WTC11 (cell line): ENCODE data around the gene CHMP5. TPM values are rescaled to one million over a fixed set of nuclear protein-coding genes. Genes with fewer than 3 reads are reported as not detected.

ENCODE experiments used
- ATAC-seq: fragments of 200-7000 bp; cut with Tn5 transposase; 2 replicates; pipeline ENCODE4 v1.10.0; 2021; ENCODE audit warnings: mild to moderate bottlenecking, moderate library complexity
- CTCF ChIA-PET: fragments of 300-600 bp; sonication (Branson Sonifier 250); formaldehyde crosslinking; loops from one replicate; lab custom pipeline; 2021; ENCODE audit warnings: antibody characterized with exemption; lab: Charles Lee
- POLR2A ChIA-PET: fragments of 350-600 bp; sonication (Branson Sonifier 250); formaldehyde crosslinking; loops from one replicate; lab custom pipeline; 2021; ENCODE audit warnings: antibody characterized with exemption; lab: Charles Lee
- DNase-seq: peaks from one replicate; pipeline ENCODE4 v3.0.0; 2021; ENCODE audit warnings: low spot score
- H3K27ac Mint-ChIP-seq: 2 replicates; pipeline ENCODE4 v1.8.0; 2021; ENCODE audit warnings: mixed read lengths
- H3K27me3 Mint-ChIP-seq: 2 replicates; pipeline ENCODE4 v1.8.0; 2021; ENCODE audit warnings: low read depth, mild to moderate bottlenecking, moderate library complexity, mixed read lengths
- H3K36me3 Mint-ChIP-seq: 2 replicates; pipeline ENCODE4 v1.8.0; 2021; ENCODE audit warnings: mixed read lengths
- H3K4me1 Mint-ChIP-seq: 2 replicates; pipeline ENCODE4 v1.8.0; 2022; ENCODE audit warnings: mixed read lengths
- H3K4me3 Mint-ChIP-seq: 2 replicates; pipeline ENCODE4 v1.8.0; 2021; ENCODE audit warnings: mild to moderate bottlenecking, moderate library complexity, mixed read lengths
- H3K9me3 Mint-ChIP-seq: 2 replicates; pipeline ENCODE4 v1.8.0; 2021; ENCODE audit warnings: mixed read lengths
- AR ChIP-seq: fragments of 250-450 bp; sonication (Bioruptor Pico); IDR thresholded peaks from 2 replicates; pipeline ENCODE4 v1.9.0; 2021; ENCODE audit warnings: mild to moderate bottlenecking
- ATF2 ChIP-seq: sonication (generic); formaldehyde crosslinking; IDR thresholded peaks from 2 replicates; pipeline ENCODE4 v1.8.1; 2022; ENCODE audit warnings: low read depth, missing genetic modification reagents, borderline replicate concordance
- ATF6 ChIP-seq: sonication (generic); formaldehyde crosslinking; IDR thresholded peaks from 2 replicates; pipeline ENCODE4 v1.8.1; 2023; ENCODE audit warnings: mild to moderate bottlenecking, missing genetic modification reagents
- CREB1 ChIP-seq: sonication (generic); formaldehyde crosslinking; IDR thresholded peaks from 2 replicates; pipeline ENCODE4 v1.8.0; 2023; ENCODE audit warnings: mild to moderate bottlenecking, missing genetic modification reagents
- CTCF ChIP-seq: fragments of 200-600 bp; IDR thresholded peaks from 2 replicates; pipeline ENCODE4 v1.8.0; 2022; ENCODE audit warnings: antibody characterized with exemption
- E2F4 ChIP-seq: sonication (generic); formaldehyde crosslinking; IDR thresholded peaks from 2 replicates; pipeline ENCODE4 v1.8.1; 2022; ENCODE audit warnings: low read depth, mild to moderate bottlenecking, moderate library complexity, missing genetic modification reagents, borderline replicate concordance
- E2F5 ChIP-seq: sonication (generic); formaldehyde crosslinking; IDR thresholded peaks from 2 replicates; pipeline ENCODE4 v1.8.1; 2022; ENCODE audit warnings: mild to moderate bottlenecking, moderate library complexity, missing genetic modification reagents
- ELF4 ChIP-seq: sonication (generic); formaldehyde crosslinking; IDR thresholded peaks from 2 replicates; pipeline ENCODE4 v1.8.1; 2022; ENCODE audit warnings: low read depth, mild to moderate bottlenecking, moderate library complexity, missing genetic modification reagents
- FOXJ3 ChIP-seq: sonication (generic); formaldehyde crosslinking; IDR thresholded peaks from 2 replicates; pipeline ENCODE4 v1.9.0; 2021; ENCODE audit warnings: missing genetic modification reagents, mild to moderate bottlenecking, borderline replicate concordance
- FOXP1 ChIP-seq: sonication (generic); formaldehyde crosslinking; IDR thresholded peaks from 2 replicates; pipeline ENCODE4 v1.8.0; 2022; ENCODE audit warnings: missing genetic modification reagents, mild to moderate bottlenecking, moderate library complexity, borderline replicate concordance
- FOXP4 ChIP-seq: sonication (generic); formaldehyde crosslinking; IDR thresholded peaks from 2 replicates; pipeline ENCODE4 v1.8.0; 2022; ENCODE audit warnings: mild to moderate bottlenecking, missing genetic modification reagents
- IRF1 ChIP-seq: sonication (generic); formaldehyde crosslinking; IDR thresholded peaks from 2 replicates; pipeline ENCODE4 v1.8.0; 2023; ENCODE audit warnings: missing genetic modification reagents
- MLX ChIP-seq: sonication (generic); formaldehyde crosslinking; IDR thresholded peaks from 2 replicates; pipeline ENCODE4 v1.8.1; 2023; ENCODE audit warnings: mild to moderate bottlenecking, missing genetic modification reagents, moderate library complexity
- MXD4 ChIP-seq: fragments of 250-450 bp; sonication (Bioruptor Pico); IDR thresholded peaks from 2 replicates; pipeline ENCODE4 v1.8.0; 2021; ENCODE audit warnings: mild to moderate bottlenecking, moderate library complexity, borderline replicate concordance
- MYBL2 ChIP-seq: sonication (generic); formaldehyde crosslinking; IDR thresholded peaks from 2 replicates; pipeline ENCODE4 v1.8.1; 2023; ENCODE audit warnings: mild to moderate bottlenecking, moderate library complexity, missing genetic modification reagents
- NFATC4 ChIP-seq: fragments of 250-450 bp; sonication (Bioruptor Pico); IDR thresholded peaks from 2 replicates; pipeline ENCODE4 v1.9.0; 2021; ENCODE audit warnings: mild to moderate bottlenecking
- USF1 ChIP-seq: sonication (generic); formaldehyde crosslinking; IDR thresholded peaks from 2 replicates; pipeline ENCODE4 v1.8.0; 2022; ENCODE audit warnings: mild to moderate bottlenecking, missing genetic modification reagents
- ZNF396 ChIP-seq: fragments of 250-450 bp; sonication (Bioruptor Pico); IDR thresholded peaks from 2 replicates; pipeline ENCODE4 v1.8.0; 2021; ENCODE audit warnings: mild to moderate bottlenecking, moderate library complexity, borderline replicate concordance
- total RNA-seq: library from RNA; stranded (reverse); gene quantifications from 3 replicates; pipeline ENCODE4 v1.2.3, GENCODE V29; 2021

Gene CHMP5
- total RNA-seq, 1 experiment from 2014 or later, result 46.2 TPM

GRCh38 chr9:33248606-33249005 is 16.2 kb upstream of the CHMP5 start (continued):
- TF ChIP-seq MXD4 (CRISPR knock-in tag) (no peak), FOXP1 (no peak), ELF4 (CRISPR knock-in tag) (no peak), USF1 (CRISPR knock-in tag) (no peak), E2F5 (CRISPR knock-in tag) (no peak)

- H3K27ac Mint-ChIP-seq, result peak overlapping the region; percentile 79; the same call in 1 of the 2 replicates
- CTCF ChIA-PET, result no interaction called here
- POLR2A ChIA-PET, result no interaction called here
These were observed 15.7 kb upstream of the CHMP5 start for GRCh38 chr9:33249087-33249658.

More at GRCh38 chr9:33249087-33249658, 15.7 kb upstream of the CHMP5 start:
- DNase-seq, result no peak
- ATAC-seq, result no peak
- no peak for TF ChIP-seq ZNF396 (CRISPR knock-in tag)
- TF ChIP-seq AR (CRISPR knock-in tag), result no peak
- no peak for TF ChIP-seq FOXP4 (CRISPR knock-in tag)
- TF ChIP-seq CTCF, result no peak
- no peak for TF ChIP-seq ATF6 (CRISPR knock-in tag)
- no peak for TF ChIP-seq MLX
- TF ChIP-seq FOXJ3 (CRISPR knock-in tag), result no peak
- no peak for TF ChIP-seq ATF2 (CRISPR knock-in tag)
- no peak for TF ChIP-seq MYBL2 (CRISPR knock-in tag)
- TF ChIP-seq MXD4 (CRISPR knock-in tag), result no peak
- TF ChIP-seq NFATC4 (CRISPR knock-in tag), result no peak
- no peak for TF ChIP-seq E2F4 (CRISPR knock-in tag)
- TF ChIP-seq CREB1, result no peak
- TF ChIP-seq IRF1, result no peak
- TF ChIP-seq, all 79 proteins: peak for 0
- no peak overlapping the region for H3K4me3 Mint-ChIP-seq
- no peaks in the 10 kb centered on the region for H3K9me3 Mint-ChIP-seq
- no peaks in the 10 kb centered on the region for H3K4me1 Mint-ChIP-seq
- peaks cover 11% of the 10 kb centered on the region for H3K36me3 Mint-ChIP-seq
- H3K27me3 Mint-ChIP-seq, result no peaks in the 10 kb centered on the region
